ENCODE data around the gene KRTAP13-2.

Gene KRTAP13-2

GRCh38 chr21:30372139-30372770, at the start of gene KRTAP13-2:
KRTAP13-2 (minus strand) TSS chr21:30372271; CDS start chr21:30372213, 58 bp downstream.
- DNase-seq: no peak

GRCh38 chr21:30415993-30416392, 43.9 kb upstream of the KRTAP13-2 start:
- DNase-seq: no peak

- DNase-seq: peak; percentile 58
These were observed 36.9 kb upstream of the KRTAP13-2 start for GRCh38 chr21:30408782-30409494.

- no peak for DNase-seq
These were observed 23.7 kb upstream of the KRTAP13-2 start, which contains the start of gene KRTAP13-1 for GRCh38 chr21:30395731-30396130. KRTAP13-1 (plus strand) TSS chr21:30396031; CDS start chr21:30396087, 56 bp downstream.

- no peak for DNase-seq
These were observed 19.5 kb upstream of the KRTAP13-2 start for GRCh38 chr21:30391492-30392025.

GRCh38 chr21:30382201-30382600, 10.1 kb upstream of the KRTAP13-2 start:
- DNase-seq: no peak

- no peak for DNase-seq
These were observed 16.2 kb downstream of the KRTAP13-2 start for GRCh38 chr21:30355906-30356305.

- no peak for DNase-seq
These were observed 17.6 kb downstream of the KRTAP13-2 start for GRCh38 chr21:30354308-30355005.

GRCh38 chr21:30351534-30351933, 20.5 kb downstream of the KRTAP13-2 start:
- no peak for DNase-seq

- DNase-seq: no peak
These were observed 22.5 kb downstream of the KRTAP13-2 start for GRCh38 chr21:30349572-30349971.

- no peak for DNase-seq
These were observed 23.6 kb downstream of the KRTAP13-2 start, which contains the start of gene KRTAP23-1 for GRCh38 chr21:30348506-30348905. KRTAP23-1 (minus strand) TSS chr21:30348606; CDS start chr21:30348606, 0 bp downstream.

GRCh38 chr21:30345014-30345413, 27.1 kb downstream of the KRTAP13-2 start:
- DNase-seq: no peak

- DNase-seq: peak; percentile 37
These were observed 31.1 kb downstream of the KRTAP13-2 start for GRCh38 chr21:30340714-30341573.

- DNase-seq: no peak
These were observed 33.4 kb downstream of the KRTAP13-2 start for GRCh38 chr21:30338717-30339116.

GRCh38 chr21:30337772-30338171, 34.3 kb downstream of the KRTAP13-2 start:
- DNase-seq: no peak

GRCh38 chr21:30337276-30337744, 34.8 kb downstream of the KRTAP13-2 start, which contains the start of gene KRTAP27-1:
KRTAP27-1 (minus strand) TSS chr21:30337694; CDS start chr21:30337668, 26 bp downstream.
- no peak for DNase-seq

GRCh38 chr21:30336596-30336995, 35.5 kb downstream of the KRTAP13-2 start:
- DNase-seq: no peak

- DNase-seq: no peak
These were observed 38.3 kb downstream of the KRTAP13-2 start for GRCh38 chr21:30333736-30334135.

- DNase-seq: no peak
These were observed 39.4 kb downstream of the KRTAP13-2 start for GRCh38 chr21:30332681-30333080.

GRCh38 chr21:30329203-30329875, 42.7 kb downstream of the KRTAP13-2 start:
- DNase-seq: no peak

GRCh38 chr21:30326390-30326789, 45.7 kb downstream of the KRTAP13-2 start:
- DNase-seq: no peak

Data from activated CD4-positive, alpha-beta T cell treated with anti-CD3 and anti-CD28 coated beads, Interleukin-10, Interleukin-2, amounts not matched to agents 100 ng/mL and 50 ng/mL, durations not matched to agents 16 hours and 8 hours (primary cell).